ENCODE data around the gene KIAA2012.
"Not testable (repeated sequence)": the region's sequence is repeated elsewhere in the genome, so short reads cannot be mapped to it uniquely, and the experiment has no call there.

Gene KIAA2012

DNA sequence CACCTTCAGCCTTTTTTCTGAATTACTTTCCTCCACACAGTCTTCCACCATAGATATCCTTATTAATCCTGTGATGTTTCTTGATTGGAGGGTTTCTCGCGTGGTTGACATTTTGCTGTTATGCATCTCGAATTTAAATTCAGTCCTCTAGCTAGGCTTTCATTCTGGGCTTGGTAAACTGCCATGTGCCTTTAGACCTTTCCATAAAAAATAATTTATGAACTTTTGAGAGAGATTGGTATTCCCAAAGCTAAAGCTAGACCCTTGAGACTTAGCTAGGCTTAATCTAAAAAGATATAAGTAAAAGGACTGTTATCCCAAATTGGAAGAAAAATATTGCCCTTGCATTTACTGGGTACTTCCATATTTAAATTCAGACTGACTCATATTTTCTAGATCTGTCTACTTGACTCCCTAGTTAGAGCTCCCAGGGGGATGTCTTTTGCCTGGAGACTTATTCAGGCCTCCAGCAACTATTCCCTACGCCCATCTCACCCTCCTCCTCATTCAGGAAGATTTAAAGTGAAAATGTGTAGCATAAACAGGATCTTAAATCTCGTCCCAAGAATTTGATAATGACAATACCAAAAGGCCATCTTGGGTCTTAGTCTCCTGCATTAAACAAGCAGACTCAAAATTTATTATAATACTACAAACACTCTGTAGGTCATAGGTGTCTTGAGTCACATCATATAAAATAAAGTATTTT lies 60.3 kb downstream of the KIAA2012 start:
- Mint-ChIP-seq H3K36me3 (ENCODE audit: low read depth) (no peaks in the 10 kb centered on the region), H3K9me3 (no peaks in the 10 kb centered on the region), H3K4me1 (ENCODE audit: low read depth) (no peaks in the 10 kb centered on the region), H3K4me3 (no peak overlapping the region), H3K27me3 (no peaks in the 10 kb centered on the region), H3K27ac (no peak overlapping the region)
- no peak for DNase-seq

DNA sequence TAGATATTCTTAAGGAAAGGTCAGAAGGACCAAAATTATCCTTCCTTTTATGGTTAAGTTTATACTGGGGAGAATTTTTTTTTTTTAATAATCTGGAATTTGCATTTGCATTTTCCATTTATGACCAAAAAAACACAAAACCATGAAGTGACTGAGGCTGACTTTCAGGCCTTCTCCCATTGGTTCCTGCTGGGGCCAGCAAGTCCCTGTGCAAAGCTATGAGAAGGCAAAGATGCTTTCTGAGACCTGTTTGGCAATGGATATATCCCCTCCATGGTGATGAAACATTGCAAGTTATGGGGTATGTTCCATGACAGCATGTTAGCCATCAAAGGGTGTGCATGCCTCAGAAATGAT lies 60.8 kb downstream of the KIAA2012 start:
- no peaks in the 10 kb centered on the region for H3K27me3 Mint-ChIP-seq
- H3K36me3 Mint-ChIP-seq (ENCODE audit: low read depth), result no peaks in the 10 kb centered on the region
- H3K4me3 Mint-ChIP-seq, result no peak overlapping the region
- H3K27ac Mint-ChIP-seq, result no peak overlapping the region
- DNase-seq, result no peak
- no peaks in the 10 kb centered on the region for H3K9me3 Mint-ChIP-seq
- no peaks in the 10 kb centered on the region for H3K4me1 Mint-ChIP-seq (ENCODE audit: low read depth)

GRCh38 chr2:202135091-202135874 lies 62.2 kb downstream of the KIAA2012 start:
- Mint-ChIP-seq H3K27me3 (peaks cover 3% of the 10 kb centered on the region), H3K4me1 (ENCODE audit: low read depth) (no peaks in the 10 kb centered on the region), H3K9me3 (no peaks in the 10 kb centered on the region), H3K36me3 (ENCODE audit: low read depth) (no peaks in the 10 kb centered on the region), H3K27ac (no peak overlapping the region), H3K4me3 (no peak overlapping the region)
- DNase-seq, result no peak

GRCh38 chr2:202136039-202136438 lies 63.0 kb downstream of the KIAA2012 start:
- not testable (repeated sequence) for H3K27ac Mint-ChIP-seq; DNase-seq; H3K27me3 Mint-ChIP-seq; H3K4me1 Mint-ChIP-seq (ENCODE audit: low read depth); H3K4me3 Mint-ChIP-seq; H3K9me3 Mint-ChIP-seq; H3K36me3 Mint-ChIP-seq (ENCODE audit: low read depth)

DNA sequence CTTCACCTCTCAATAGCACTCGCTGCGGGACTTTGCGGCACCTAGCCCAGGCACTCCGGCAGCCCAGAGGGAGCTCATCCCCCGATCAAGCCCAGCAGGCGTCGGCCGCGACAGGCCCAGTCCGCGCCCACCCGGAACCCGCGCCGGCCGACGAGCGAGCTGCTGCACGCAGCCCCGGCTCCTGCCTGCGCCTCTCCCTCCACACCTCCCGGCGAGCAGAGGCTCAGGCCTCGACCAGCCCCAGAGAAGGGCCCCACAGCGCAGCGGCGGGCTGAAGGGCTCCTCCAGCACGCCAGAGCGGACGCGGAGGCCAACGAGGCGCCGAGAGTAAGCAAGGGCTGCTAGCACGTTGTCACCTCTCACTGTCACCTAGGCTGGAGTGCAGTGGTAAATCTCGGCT lies 63.5 kb downstream of the KIAA2012 start:
- no peaks in the 10 kb centered on the region for H3K9me3 Mint-ChIP-seq
- no peak overlapping the region for H3K27ac Mint-ChIP-seq

DNA sequence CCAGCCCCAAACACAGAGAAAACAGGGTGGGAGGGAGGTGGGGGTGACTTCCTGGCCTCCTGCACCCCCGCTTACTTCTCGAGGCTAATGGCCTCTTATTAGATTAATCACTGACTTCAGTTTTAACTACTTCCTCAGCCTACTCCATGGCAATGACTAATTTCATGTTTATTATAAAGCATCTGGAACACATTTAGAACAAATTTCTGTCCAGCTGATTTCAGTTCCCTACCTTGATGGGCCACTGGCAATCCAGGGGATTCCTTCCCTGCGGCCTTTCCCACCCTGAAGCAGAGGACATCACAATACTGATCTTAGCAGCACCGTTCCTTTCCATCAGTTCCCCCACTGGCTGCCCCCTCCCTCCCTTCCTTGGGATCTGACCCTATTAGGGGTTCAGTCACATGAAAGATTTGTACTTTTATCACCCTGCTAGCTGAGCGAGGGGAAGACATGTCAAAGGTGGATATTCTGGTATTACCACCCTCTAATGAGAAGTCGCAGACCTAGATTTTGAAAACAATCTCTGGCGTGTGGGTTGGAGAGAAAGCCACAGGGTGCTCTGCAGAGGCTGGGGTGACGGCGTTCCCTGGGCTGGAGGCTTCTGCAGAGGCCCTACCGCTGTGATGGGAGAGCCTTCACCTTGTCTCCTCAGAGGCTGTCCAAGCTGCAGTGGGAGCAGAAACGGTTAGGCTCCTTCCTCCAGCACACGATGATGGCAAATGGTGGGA lies 67.6 kb downstream of the KIAA2012 start:
- Mint-ChIP-seq H3K4me3 (no peak overlapping the region), H3K4me1 (ENCODE audit: low read depth) (peaks cover 5% of the 10 kb centered on the region), H3K27ac (no peak overlapping the region), H3K9me3 (no peaks in the 10 kb centered on the region), H3K36me3 (ENCODE audit: low read depth) (no peaks in the 10 kb centered on the region), H3K27me3 (peaks cover 3% of the 10 kb centered on the region)
- no peak for DNase-seq

More for the DNA sequence above, 63.5 kb downstream of the KIAA2012 start:
- Mint-ChIP-seq H3K4me1 (ENCODE audit: low read depth) (no peaks in the 10 kb centered on the region), H3K27me3 (peaks cover 3% of the 10 kb centered on the region), H3K4me3 (no peak overlapping the region), H3K36me3 (ENCODE audit: low read depth) (no peaks in the 10 kb centered on the region)
- no peak for DNase-seq

- Mint-ChIP-seq H3K27ac (no peak overlapping the region), H3K9me3 (no peaks in the 10 kb centered on the region), H3K27me3 (peaks cover 3% of the 10 kb centered on the region), H3K4me3 (no peak overlapping the region), H3K4me1 (ENCODE audit: low read depth) (peaks cover 5% of the 10 kb centered on the region), H3K36me3 (ENCODE audit: low read depth) (no peaks in the 10 kb centered on the region)
- DNase-seq, result no peak
Observed at GRCh38 chr2:202141329-202141947, 68.4 kb downstream of the KIAA2012 start.

GRCh38 chr2:202142540-202142939 lies 69.5 kb downstream of the KIAA2012 start:
- DNase-seq, result no peak
- Mint-ChIP-seq H3K4me3 (no peak overlapping the region), H3K9me3 (no peaks in the 10 kb centered on the region), H3K36me3 (ENCODE audit: low read depth) (no peaks in the 10 kb centered on the region), H3K27me3 (peaks cover 3% of the 10 kb centered on the region), H3K27ac (no peak overlapping the region), H3K4me1 (ENCODE audit: low read depth) (peaks cover 5% of the 10 kb centered on the region)

GRCh38 chr2:202147775-202148174 lies 74.7 kb downstream of the KIAA2012 start:
- Mint-ChIP-seq H3K27me3 (no peaks in the 10 kb centered on the region), H3K4me3 (no peak overlapping the region), H3K9me3 (no peaks in the 10 kb centered on the region), H3K36me3 (ENCODE audit: low read depth) (no peaks in the 10 kb centered on the region), H3K27ac (no peak overlapping the region), H3K4me1 (ENCODE audit: low read depth) (peaks cover 5% of the 10 kb centered on the region)
- DNase-seq, result no peak

GRCh38 chr2:202148515-202149154 lies 75.6 kb downstream of the KIAA2012 start:
- peaks cover 5% of the 10 kb centered on the region for H3K4me1 Mint-ChIP-seq (ENCODE audit: low read depth)
- no peak overlapping the region for H3K27ac Mint-ChIP-seq
- DNase-seq, result no peak
- H3K36me3 Mint-ChIP-seq (ENCODE audit: low read depth), result no peaks in the 10 kb centered on the region
- no peak overlapping the region for H3K4me3 Mint-ChIP-seq
- peaks cover 4% of the 10 kb centered on the region for H3K27me3 Mint-ChIP-seq
- H3K9me3 Mint-ChIP-seq, result no peaks in the 10 kb centered on the region

- H3K4me1 Mint-ChIP-seq (ENCODE audit: low read depth), result peaks cover 5% of the 10 kb centered on the region
- no peak for DNase-seq
- no peak overlapping the region for H3K27ac Mint-ChIP-seq
- no peak overlapping the region for H3K4me3 Mint-ChIP-seq
- H3K27me3 Mint-ChIP-seq, result peaks cover 4% of the 10 kb centered on the region
- H3K9me3 Mint-ChIP-seq, result no peaks in the 10 kb centered on the region
- no peaks in the 10 kb centered on the region for H3K36me3 Mint-ChIP-seq (ENCODE audit: low read depth)
Observed at GRCh38 chr2:202149155-202149762, 76.2 kb downstream of the KIAA2012 start.

DNA sequence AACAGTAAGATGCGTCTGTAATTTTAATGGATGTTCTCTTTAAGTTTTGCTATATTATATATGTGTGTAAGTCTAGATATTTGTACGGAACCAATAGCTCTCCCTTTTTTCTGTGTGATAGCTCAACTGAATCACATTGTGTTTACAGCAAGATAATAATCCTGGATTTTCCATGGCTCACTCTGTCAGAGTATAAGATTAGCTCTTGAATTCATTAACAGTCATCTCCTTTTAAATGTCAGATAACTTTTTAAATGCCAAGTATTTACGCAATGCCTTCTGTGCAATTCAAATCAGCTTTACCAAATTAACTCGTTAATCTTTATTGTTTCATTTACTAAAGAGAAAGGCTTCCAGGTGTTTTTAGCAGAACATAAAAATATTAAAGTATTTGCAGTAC lies 76.9 kb downstream of the KIAA2012 start:
- H3K4me1 Mint-ChIP-seq (ENCODE audit: low read depth), result peaks cover 1% of the 10 kb centered on the region
- no peaks in the 10 kb centered on the region for H3K36me3 Mint-ChIP-seq (ENCODE audit: low read depth)
- H3K9me3 Mint-ChIP-seq, result no peaks in the 10 kb centered on the region
- H3K27me3 Mint-ChIP-seq, result peaks cover 7% of the 10 kb centered on the region
- DNase-seq, result no peak
- no peak overlapping the region for H3K4me3 Mint-ChIP-seq
- no peak overlapping the region for H3K27ac Mint-ChIP-seq

DNA sequence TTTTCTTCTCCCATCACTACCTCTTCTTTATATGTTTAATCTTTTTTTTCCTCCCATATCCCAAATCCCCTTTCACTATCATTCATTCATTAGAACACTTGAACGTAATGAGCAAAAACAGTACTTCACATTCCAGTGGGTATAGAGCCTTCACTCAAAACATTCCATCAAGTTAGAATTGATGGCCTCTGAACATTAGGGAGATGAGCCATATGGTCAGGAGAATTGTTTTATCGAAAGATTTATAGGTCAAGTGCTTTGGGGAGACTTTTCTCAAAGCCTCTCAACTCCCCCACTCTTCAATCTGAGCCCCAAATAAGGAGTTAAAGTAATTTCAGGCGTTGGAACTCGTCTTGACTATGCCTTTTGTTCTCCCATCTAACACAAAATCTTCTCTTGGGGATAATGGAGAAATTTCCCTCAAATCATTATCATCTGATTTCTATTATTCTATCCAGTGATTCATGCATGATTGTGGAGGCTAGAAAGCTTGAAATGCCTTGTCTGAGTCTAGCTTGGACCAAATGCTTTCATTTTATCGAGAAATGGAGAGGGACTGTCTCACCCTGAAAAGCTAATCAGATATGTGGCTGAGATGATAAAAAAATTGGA lies 79.2 kb downstream of the KIAA2012 start:
- DNase-seq, result no peak
- Mint-ChIP-seq H3K36me3 (ENCODE audit: low read depth) (no peaks in the 10 kb centered on the region), H3K4me3 (no peak overlapping the region), H3K27ac (no peak overlapping the region), H3K9me3 (no peaks in the 10 kb centered on the region), H3K4me1 (ENCODE audit: low read depth) (no peaks in the 10 kb centered on the region), H3K27me3 (peaks cover 15% of the 10 kb centered on the region)

Data from activated T-cell treated with anti-CD3 and anti-CD28 coated beads, Interleukin-2, amount 50 U/mL, for 24 hours (primary cell).